CD4-positive, alpha-beta T cell treated with Interleukin-21 for 1 hour (primary cell): ENCODE measurements around the gene PNPLA7.

Source experiments
- DNase-seq: peaks from one replicate; pipeline ENCODE4 v3.0.0-alpha.2; 2020

The PNPLA7 gene

GRCh38 chr9:137447722-137448601, 102.2 kb downstream of the PNPLA7 start:
- DNase-seq: no peak

- DNase-seq: no peak
Observed at GRCh38 chr9:137446851-137447471, 103.2 kb downstream of the PNPLA7 start.

- DNase-seq: no peak
Observed at GRCh38 chr9:137445930-137446431, 104.2 kb downstream of the PNPLA7 start.

GRCh38 chr9:137445275-137445807, 104.9 kb downstream of the PNPLA7 start:
- DNase-seq: peak; percentile 89

- DNase-seq: no peak
Observed at GRCh38 chr9:137444106-137444790, 106.0 kb downstream of the PNPLA7 start.

GRCh38 chr9:137441935-137442321, 108.3 kb downstream of the PNPLA7 start:
- no peak for DNase-seq

GRCh38 chr9:137441289-137441934, 108.8 kb downstream of the PNPLA7 start, which contains the start of gene ENTPD8:
TSS of gene ENTPD8 (minus strand) at chr9:137441357. CDS start at chr9:137438285, 3,072 bp downstream.
- DNase-seq: no peak

- DNase-seq: no peak
Observed at GRCh38 chr9:137439158-137439714, 111.0 kb downstream of the PNPLA7 start.

- DNase-seq: no peak
Observed at GRCh38 chr9:137438591-137439157, 111.5 kb downstream of the PNPLA7 start.

GRCh38 chr9:137437691-137438590, 112.3 kb downstream of the PNPLA7 start:
- no peak for DNase-seq

- no peak for DNase-seq
Observed at GRCh38 chr9:137436761-137437600, 113.2 kb downstream of the PNPLA7 start.

GRCh38 chr9:137435980-137436760, 114.0 kb downstream of the PNPLA7 start:
- DNase-seq: no peak

GRCh38 chr9:137435381-137435891, 114.8 kb downstream of the PNPLA7 start:
- DNase-seq: no peak

- no peak for DNase-seq
Observed at GRCh38 chr9:137434498-137435380, 115.5 kb downstream of the PNPLA7 start.

- DNase-seq: no peak
Observed at GRCh38 chr9:137433916-137434431, 116.2 kb downstream of the PNPLA7 start.

GRCh38 chr9:137433349-137433915, 116.8 kb downstream of the PNPLA7 start:
- no peak for DNase-seq
